Suprapubic skin (tissue), 3 donors: ENCODE data around the gene PLXNB1.

ENCODE experiments used
- EP300 ChIP-seq: sonication (generic); formaldehyde crosslinking; IDR thresholded peaks from one replicate; pipeline ENCODE4 v1.6.1; 2017; ENCODE audit warnings: antibody characterized with exemption
- POLR2A ChIP-seq, 2 donors: fragments of 450-650 bp; IDR thresholded peaks; one replicate each; pipeline ENCODE4 v1.6.1; 2017; ENCODE audit warnings: antibody characterized with exemption in 2 of 2, mild to moderate bottlenecking in 2 of 2, moderate library complexity in 2 of 2
- TF ChIP-seq, protein P1 (sequence below), 2 donors: fragments of 200-600 bp in 1 of 2; fragments of 450-650 bp in 1 of 2; sonication (generic) in 1 of 2; IDR thresholded peaks; one replicate each; pipeline ENCODE4 v1.5.1; 2016 to 2019; ENCODE audit warnings: antibody characterized with exemption in 2 of 2, mild to moderate bottlenecking in 1 of 2, moderate library complexity in 1 of 2

DNA sequence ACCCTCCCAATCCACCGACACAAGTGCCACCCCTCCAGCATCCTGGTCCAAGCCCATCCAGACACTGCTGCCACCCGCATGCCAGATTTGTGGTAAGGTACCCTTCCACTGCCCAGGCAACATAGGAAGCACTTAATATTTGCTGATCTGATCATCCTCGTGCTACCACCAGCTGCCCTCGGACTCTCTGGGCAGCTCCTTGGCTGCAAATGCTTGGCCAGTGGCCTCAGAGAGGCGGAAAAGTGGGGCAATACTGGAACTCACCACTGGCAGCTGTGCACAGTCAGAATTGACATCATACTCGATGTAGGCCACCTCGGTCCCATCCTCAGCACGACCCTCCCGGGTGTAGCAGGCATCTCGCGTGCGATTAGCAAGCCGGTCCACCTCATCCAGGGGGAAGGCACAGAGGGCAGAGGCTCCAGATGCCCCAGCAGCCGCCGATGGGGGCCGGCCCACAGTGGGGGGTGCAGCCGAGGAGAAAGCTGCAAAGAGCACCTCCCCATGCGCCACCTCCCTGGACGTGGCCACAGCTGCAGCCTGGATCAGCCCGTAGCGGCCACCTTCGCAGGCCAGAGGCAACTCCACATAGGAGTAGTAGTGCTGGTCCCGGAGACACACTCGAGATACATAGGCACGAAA lies 6.5 kb downstream of the PLXNB1 start:
- TF ChIP-seq EP300: no peak
- TF ChIP-seq, protein P1, sequence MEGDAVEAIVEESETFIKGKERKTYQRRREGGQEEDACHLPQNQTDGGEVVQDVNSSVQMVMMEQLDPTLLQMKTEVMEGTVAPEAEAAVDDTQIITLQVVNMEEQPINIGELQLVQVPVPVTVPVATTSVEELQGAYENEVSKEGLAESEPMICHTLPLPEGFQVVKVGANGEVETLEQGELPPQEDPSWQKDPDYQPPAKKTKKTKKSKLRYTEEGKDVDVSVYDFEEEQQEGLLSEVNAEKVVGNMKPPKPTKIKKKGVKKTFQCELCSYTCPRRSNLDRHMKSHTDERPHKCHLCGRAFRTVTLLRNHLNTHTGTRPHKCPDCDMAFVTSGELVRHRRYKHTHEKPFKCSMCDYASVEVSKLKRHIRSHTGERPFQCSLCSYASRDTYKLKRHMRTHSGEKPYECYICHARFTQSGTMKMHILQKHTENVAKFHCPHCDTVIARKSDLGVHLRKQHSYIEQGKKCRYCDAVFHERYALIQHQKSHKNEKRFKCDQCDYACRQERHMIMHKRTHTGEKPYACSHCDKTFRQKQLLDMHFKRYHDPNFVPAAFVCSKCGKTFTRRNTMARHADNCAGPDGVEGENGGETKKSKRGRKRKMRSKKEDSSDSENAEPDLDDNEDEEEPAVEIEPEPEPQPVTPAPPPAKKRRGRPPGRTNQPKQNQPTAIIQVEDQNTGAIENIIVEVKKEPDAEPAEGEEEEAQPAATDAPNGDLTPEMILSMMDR (IDR thresholded peaks at IDR 0.05): no peak
- no peak for TF ChIP-seq POLR2A (IDR thresholded peaks at IDR 0.05)
